GM12891 (cell line): Measurements from ENCODE around the gene TMED3.

ENCODE experiments used
- POLR2A ChIP-seq: IDR thresholded peaks from 2 replicates; pipeline ENCODE4 v1.6.1; 2011; ENCODE audit warnings: low read depth, low read length, control low read depth
- POLR2AphosphoS5 ChIP-seq: IDR thresholded peaks from 2 replicates; pipeline ENCODE4 v1.6.1; 2011; ENCODE audit warnings: low read depth, low read length, control low read depth
- TAF1 ChIP-seq: IDR thresholded peaks from 2 replicates; pipeline ENCODE4 v1.6.1; 2011; ENCODE audit warnings: low read depth, low read length, control low read depth

DNA sequence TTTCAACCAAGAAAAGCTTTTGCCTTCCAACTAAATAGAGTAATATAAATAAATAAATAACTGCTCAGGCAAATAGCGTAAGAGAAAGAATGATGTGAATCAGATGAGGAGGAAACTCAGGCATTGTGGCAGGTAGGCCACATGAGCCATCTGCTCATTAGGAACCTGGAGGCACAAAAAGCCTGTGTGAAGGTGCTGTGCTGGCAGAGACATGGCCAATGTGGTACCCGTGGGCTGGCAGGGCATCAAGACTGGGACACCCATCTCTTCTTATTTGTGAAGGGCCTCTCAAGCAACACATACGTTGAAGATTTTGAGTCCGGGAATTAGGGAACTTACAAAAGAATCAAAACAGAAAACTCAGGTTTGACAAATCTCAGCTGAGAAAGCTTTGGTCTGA, 18.9 kb upstream of the TMED3 start:
- TF ChIP-seq POLR2AphosphoS5 (no peak), TAF1 (no peak), POLR2A (no peak)
